Osteoblast (primary cell): ENCODE data around the gene EXO1. TPM values are rescaled to one million over a fixed set of nuclear protein-coding genes. Genes with fewer than 3 reads are reported as not detected.

Experiments
- DNase-seq: peaks from one replicate; pipeline ENCODE4 v3.0.0; 2011; ENCODE audit warnings: low spot score, mixed read lengths; ENCODE audit not compliant: insufficient read length; ENCODE audit errors: missing footprints
- H2AFZ ChIP-seq: 2 replicates; pipeline ENCODE4 v1.6.0; 2011; ENCODE audit warnings: mild to moderate bottlenecking, low read length
- H3K27ac ChIP-seq: 2 replicates; pipeline ENCODE4 v1.5.1; 2011; ENCODE audit warnings: mild to moderate bottlenecking, low read depth, low read length, moderate library complexity
- H3K27me3 ChIP-seq: 2 replicates; pipeline ENCODE4 v1.6.0; 2012; ENCODE audit warnings: mild to moderate bottlenecking, control low read depth, inconsistent platforms, low read length, moderate library complexity; ENCODE audit not compliant: insufficient read depth
- H3K36me3 ChIP-seq: 2 replicates; pipeline ENCODE4 v1.5.1; 2011; ENCODE audit warnings: mild to moderate bottlenecking, low read length, control low read depth, moderate library complexity; ENCODE audit not compliant: insufficient read depth
- H3K4me1 ChIP-seq: 2 replicates; pipeline ENCODE4 v1.5.1; 2011; ENCODE audit warnings: mild to moderate bottlenecking, low read length, control low read depth, moderate library complexity; ENCODE audit not compliant: insufficient read depth
- H3K4me2 ChIP-seq: 2 replicates; pipeline ENCODE4 v1.6.0; 2011; ENCODE audit warnings: mild to moderate bottlenecking, low read length; ENCODE audit not compliant: insufficient read depth
- H3K4me3 ChIP-seq: fragments of 200-600 bp; sonication (generic); 3 replicates; pipeline ENCODE4 v1.5.1; 2012; ENCODE audit warnings: mild to moderate bottlenecking, low read length, inconsistent platforms; ENCODE audit not compliant: insufficient read depth
- H3K79me2 ChIP-seq: 2 replicates; pipeline ENCODE4 v1.6.0; 2012; ENCODE audit warnings: mild to moderate bottlenecking, low read length, control low read depth, inconsistent platforms; ENCODE audit not compliant: insufficient read depth
- H3K9me3 ChIP-seq: 2 replicates; pipeline ENCODE4 v1.5.1; 2011; ENCODE audit warnings: low read depth, low read length, control low read depth
- H4K20me1 ChIP-seq: 2 replicates; pipeline ENCODE4 v1.6.0; 2012; ENCODE audit warnings: mild to moderate bottlenecking, low read length, control low read depth; ENCODE audit not compliant: insufficient read depth
- CTCF ChIP-seq: IDR thresholded peaks from 2 replicates; pipeline ENCODE4 v1.5.1; 2011; ENCODE audit warnings: mild to moderate bottlenecking, low read depth, low read length, moderate library complexity; ENCODE audit errors: extremely low read depth
- total RNA-seq: library from RNA; depleted of rRNA; stranded (reverse); fragments of >200 nt; gene quantifications from 2 replicates; pipeline ENCODE4 v1.2.3, GENCODE V29; 2012

Gene EXO1
- total RNA-seq, 1 donor = 1.8 TPM

GRCh38 chr1:241900381-241900780 is 52.4 kb downstream of the EXO1 start:
- no peaks in the 10 kb centered on the region for H3K9me3 ChIP-seq
- no peaks in the 10 kb centered on the region for H4K20me1 ChIP-seq
- TF ChIP-seq CTCF = no peak
- no peaks in the 10 kb centered on the region for H3K27me3 ChIP-seq
- H2AFZ ChIP-seq = no peak overlapping the region
- H3K79me2 ChIP-seq = no peaks in the 10 kb centered on the region
- H3K4me3 ChIP-seq = no peak overlapping the region
- H3K4me1 ChIP-seq = no peaks in the 10 kb centered on the region
- no peak for DNase-seq
- no peaks in the 10 kb centered on the region for H3K36me3 ChIP-seq
- no peak overlapping the region for H3K4me2 ChIP-seq
- no peak overlapping the region for H3K27ac ChIP-seq

- Histone ChIP-seq H3K79me2 (no peaks in the 10 kb centered on the region), H3K9me3 (no peaks in the 10 kb centered on the region), H3K27ac (no peak overlapping the region), H3K4me2 (no peak overlapping the region), H3K4me3 (no peak overlapping the region), H3K36me3 (no peaks in the 10 kb centered on the region), H4K20me1 (no peaks in the 10 kb centered on the region), H3K4me1 (no peaks in the 10 kb centered on the region), H3K27me3 (no peaks in the 10 kb centered on the region), H2AFZ (peak overlapping the region; percentile 42)
- no peak for DNase-seq
- no peak for TF ChIP-seq CTCF
These were observed 54.5 kb downstream of the EXO1 start for GRCh38 chr1:241902391-241903065.

- TF ChIP-seq CTCF = no peak
- H3K27me3 ChIP-seq = no peaks in the 10 kb centered on the region
- no peaks in the 10 kb centered on the region for H3K79me2 ChIP-seq
- H3K27ac ChIP-seq = no peak overlapping the region
- no peak overlapping the region for H3K4me3 ChIP-seq
- no peak overlapping the region for H2AFZ ChIP-seq
- H4K20me1 ChIP-seq = no peaks in the 10 kb centered on the region
- H3K4me1 ChIP-seq = peaks cover 6% of the 10 kb centered on the region
- no peak overlapping the region for H3K4me2 ChIP-seq
- no peaks in the 10 kb centered on the region for H3K9me3 ChIP-seq
- DNase-seq = no peak
- no peaks in the 10 kb centered on the region for H3K36me3 ChIP-seq
These were observed 68.2 kb downstream of the EXO1 start for GRCh38 chr1:241916196-241916595.

- DNase-seq = no peak
- no peak overlapping the region for H3K27ac ChIP-seq
- H3K4me1 ChIP-seq = peaks cover 6% of the 10 kb centered on the region
- H3K79me2 ChIP-seq = no peaks in the 10 kb centered on the region
- H3K36me3 ChIP-seq = no peaks in the 10 kb centered on the region
- H3K9me3 ChIP-seq = no peaks in the 10 kb centered on the region
- H3K27me3 ChIP-seq = no peaks in the 10 kb centered on the region
- H3K4me2 ChIP-seq = no peak overlapping the region
- no peaks in the 10 kb centered on the region for H4K20me1 ChIP-seq
- no peak overlapping the region for H2AFZ ChIP-seq
- no peak overlapping the region for H3K4me3 ChIP-seq
- no peak for TF ChIP-seq CTCF
These were observed 69.5 kb downstream of the EXO1 start for GRCh38 chr1:241917487-241917886.
